GM23338 (cell line): ENCODE results near the gene WDR74. TPM values are rescaled to one million over a fixed set of nuclear protein-coding genes. Genes with fewer than 3 reads are reported as not detected.

Experiments used
- ATAC-seq: fragments of 200-7000 bp; cut with Tn5 transposase; 3 replicates; pipeline ENCODE4 v1.9.1; 2020
- DNase-seq: peaks from one replicate; pipeline ENCODE4 v3.0.0-alpha.2; 2015; ENCODE audit warnings: low spot score
- H2AFZ ChIP-seq: fragments of 200-600 bp; sonication (generic); 2 replicates; pipeline ENCODE4 v1.8.0; 2016; ENCODE audit warnings: antibody characterized with exemption, mild to moderate bottlenecking, moderate library complexity
- H3F3A ChIP-seq: fragments of 200-600 bp; sonication (generic); replicated peaks from 2 replicates; pipeline ENCODE4 v1.8.0; 2017; ENCODE audit warnings: antibody characterized with exemption, mixed run types, low read depth
- H3K27ac ChIP-seq: fragments of 200-600 bp; sonication (generic); 2 replicates; pipeline ENCODE4 v1.6.1; 2016; ENCODE audit warnings: low read depth
- H3K27me3 ChIP-seq: fragments of 200-600 bp; sonication (generic); 2 replicates; pipeline ENCODE4 v1.8.0; 2016; ENCODE audit warnings: mild to moderate bottlenecking, mixed run types, moderate library complexity; ENCODE audit not compliant: insufficient read depth
- H3K36me3 ChIP-seq: fragments of 200-600 bp; sonication (generic); 2 replicates; pipeline ENCODE4 v1.8.0; 2016; ENCODE audit warnings: mild to moderate bottlenecking; ENCODE audit not compliant: insufficient read depth
- H3K4me1 ChIP-seq: fragments of 200-600 bp; sonication (generic); 2 replicates; pipeline ENCODE4 v1.8.0; 2016; ENCODE audit warnings: mild to moderate bottlenecking, moderate library complexity; ENCODE audit not compliant: insufficient read depth
- H3K4me2 ChIP-seq: fragments of 200-600 bp; sonication (generic); 2 replicates; pipeline ENCODE4 v1.7.1; 2017; ENCODE audit warnings: mixed run types
- H3K4me3 ChIP-seq: fragments of 200-600 bp; sonication (generic); 2 replicates; pipeline ENCODE4 v1.6.1; 2016; ENCODE audit warnings: mixed run types
- H3K79me2 ChIP-seq: fragments of 200-600 bp; sonication (generic); replicated peaks from 2 replicates; pipeline ENCODE4 v1.8.0; 2017; ENCODE audit warnings: mild to moderate bottlenecking; ENCODE audit not compliant: insufficient read depth
- H3K9me2 ChIP-seq: fragments of 200-600 bp; sonication (generic); 2 replicates; pipeline ENCODE4 v1.8.0; 2017; ENCODE audit not compliant: insufficient read depth
- H4K20me1 ChIP-seq: fragments of 200-600 bp; sonication (generic); replicated peaks from 2 replicates; pipeline ENCODE4 v1.8.0; 2017; ENCODE audit warnings: mild to moderate bottlenecking; ENCODE audit not compliant: insufficient read depth
- H3K27ac Mint-ChIP-seq: 2 replicates; pipeline ENCODE4 v1.8.0; 2020; ENCODE audit warnings: inconsistent platforms, mild to moderate bottlenecking, moderate library complexity, mixed read lengths
- H3K27me3 Mint-ChIP-seq: 3 replicates; pipeline ENCODE4 v1.8.0; 2022; ENCODE audit warnings: low read depth, mild to moderate bottlenecking, moderate library complexity, mixed read lengths, inconsistent platforms; ENCODE audit not compliant: insufficient read depth, poor library complexity
- H3K36me3 Mint-ChIP-seq: 3 replicates; pipeline ENCODE4 v1.8.0; 2021; ENCODE audit warnings: low read depth, mild to moderate bottlenecking, inconsistent platforms, moderate library complexity, mixed read lengths
- H3K4me1 Mint-ChIP-seq: 3 replicates; pipeline ENCODE4 v1.8.0; 2020; ENCODE audit warnings: mild to moderate bottlenecking, inconsistent platforms, mixed read lengths
- H3K4me3 Mint-ChIP-seq: 3 replicates; pipeline ENCODE4 v1.8.0; 2021; ENCODE audit warnings: moderate library complexity, mild to moderate bottlenecking, inconsistent platforms, mixed read lengths
- H3K9me3 Mint-ChIP-seq: 3 replicates; pipeline ENCODE4 v1.8.0; 2020; ENCODE audit warnings: moderate library complexity, mild to moderate bottlenecking, inconsistent platforms, mixed read lengths
- CREB1 ChIP-seq: fragments of 250-450 bp; sonication (Bioruptor Pico); IDR thresholded peaks from 2 replicates; pipeline ENCODE4 v1.5.0; 2020; ENCODE audit warnings: low read depth, mild to moderate bottlenecking, moderate library complexity
- EZH2 ChIP-seq: fragments of 200-600 bp; sonication (generic); IDR thresholded peaks from one replicate; pipeline ENCODE4 v1.8.0; 2017; ENCODE audit warnings: antibody characterized with exemption, mild to moderate bottlenecking, low read depth; ENCODE audit not compliant: unreplicated experiment
- EZH2phosphoT487 ChIP-seq: fragments of 200-600 bp; sonication (generic); IDR thresholded peaks from one replicate; pipeline ENCODE4 v1.8.1; 2018; ENCODE audit warnings: antibody characterized with exemption; ENCODE audit not compliant: unreplicated experiment
- JUNB ChIP-seq: IDR thresholded peaks from one replicate; pipeline ENCODE4 v1.6.1; 2016; ENCODE audit warnings: antibody characterized with exemption; ENCODE audit not compliant: unreplicated experiment
- NANOG ChIP-seq: IDR thresholded peaks from 2 replicates; pipeline ENCODE4 v1.6.1; 2016; ENCODE audit warnings: antibody characterized with exemption, borderline replicate concordance
- POLR2AphosphoS5 ChIP-seq: IDR thresholded peaks from 2 replicates; pipeline ENCODE4 v1.6.1; 2016; ENCODE audit warnings: antibody characterized with exemption, low read depth
- STAT1 ChIP-seq: IDR thresholded peaks from one replicate; pipeline ENCODE4 v1.6.1; 2016; ENCODE audit warnings: antibody characterized with exemption; ENCODE audit not compliant: unreplicated experiment
- ZNF114 ChIP-seq: fragments of 250-450 bp; sonication (Bioruptor Pico); IDR thresholded peaks from 2 replicates; pipeline ENCODE4 v1.5.0; 2020; ENCODE audit warnings: mild to moderate bottlenecking, moderate library complexity
- ZNF331 ChIP-seq: fragments of 250-450 bp; sonication (Bioruptor Pico); IDR thresholded peaks from 2 replicates; pipeline ENCODE4 v1.5.0; 2020; ENCODE audit warnings: low read depth, mild to moderate bottlenecking, moderate library complexity
- polyA plus RNA-seq: library from polyadenylated mRNA; unstranded; fragments of >200 nt; fragmentation: Nextera tagmentation; extraction: Ambion mirVana; gene quantifications from 2 replicates; pipeline ENCODE4 v1.2.1, GENCODE V29; 2016
- total RNA-seq: library from RNA; depleted of rRNA; stranded (reverse); fragments of >200 nt; shearing (Covaris generic); gene quantifications from 2 replicates; pipeline ENCODE4 v1.2.3, GENCODE V29; 2014
- TF ChIP-seq, protein P1 (sequence below): fragments of 250-450 bp; sonication (Bioruptor Pico); IDR thresholded peaks from 2 replicates; pipeline ENCODE4 v1.5.0; 2020; ENCODE audit warnings: mild to moderate bottlenecking, moderate library complexity
- TF ChIP-seq, protein P2 (sequence below): IDR thresholded peaks from 2 replicates; pipeline ENCODE4 v1.6.1; 2016; ENCODE audit warnings: antibody characterized with exemption
- TF ChIP-seq, protein P3 (sequence below), 2 experiments: fragments of 200-600 bp in 1 of 2; sonication (generic) in 1 of 2; conservative IDR thresholded peaks; 2 replicates each; pipeline versions ENCODE4 v1.5.1 to v1.6.1; 2016 to 2017; ENCODE audit warnings: antibody characterized with exemption in 2 of 2, low read depth in 2 of 2, mild to moderate bottlenecking in 2 of 2, moderate library complexity in 1 of 2
- TF ChIP-seq, protein P4 (sequence below): IDR thresholded peaks from one replicate; pipeline ENCODE4 v1.6.1; 2018; ENCODE audit warnings: antibody characterized with exemption; ENCODE audit not compliant: unreplicated experiment

The WDR74 gene
- total and polyA plus RNA-seq, 2 experiments from 2014 or later: 94.4 to 136 TPM

DNA sequence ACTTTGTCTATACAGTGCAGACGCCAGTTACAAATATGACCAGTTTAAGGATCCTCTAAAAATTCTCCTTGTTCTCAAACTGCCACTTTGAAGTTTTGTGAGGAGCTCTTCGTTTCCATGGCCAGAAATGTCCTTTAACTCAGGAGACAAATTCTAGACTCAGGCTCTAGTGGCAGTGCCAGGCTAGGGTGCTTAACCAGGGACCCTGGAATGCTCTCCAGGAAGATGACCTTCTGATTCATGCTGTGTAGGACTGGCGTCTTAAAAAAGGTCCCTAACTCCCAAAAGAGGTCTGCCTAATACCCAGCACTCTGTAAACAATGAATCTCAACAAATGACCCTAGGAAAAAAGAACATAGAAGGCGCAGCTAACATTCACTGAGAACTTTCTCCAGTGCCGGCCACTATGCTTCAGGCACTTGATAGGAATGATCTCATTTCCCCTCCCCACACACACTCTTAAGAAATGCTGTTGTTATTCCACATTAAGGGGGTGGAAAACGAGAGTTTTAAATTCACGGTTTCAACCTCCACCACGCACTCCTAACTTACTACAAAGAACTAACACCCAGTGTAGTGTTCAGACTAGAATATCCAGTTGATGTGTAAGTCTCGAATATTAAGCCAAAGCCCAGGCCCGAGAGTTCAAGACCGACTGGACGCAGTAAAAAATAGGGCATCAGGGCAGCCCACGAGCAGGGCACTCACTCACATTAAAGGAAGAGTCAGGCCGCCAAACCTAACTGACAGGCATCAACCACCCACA is 34.9 kb downstream of the WDR74 start:
- Mint-ChIP-seq H3K4me1 (peaks cover 18% of the 10 kb centered on the region), H3K27ac (peak overlapping the region; percentile 68; the same call in 1 of the 2 replicates), H3K4me3 (peak overlapping the region; percentile 97), H3K9me3 (no peaks in the 10 kb centered on the region), H3K36me3 (peaks cover 39% of the 10 kb centered on the region), H3K27me3 (peaks cover 7% of the 10 kb centered on the region)
- H3K4me2 ChIP-seq: peak overlapping the region; percentile 89
- peaks cover 27% of the 10 kb centered on the region for H3K79me2 ChIP-seq
- peak overlapping the region; percentile 73 for H3K4me3 ChIP-seq
- H3K27me3 ChIP-seq: no peaks in the 10 kb centered on the region
- DNase-seq (no peak), ATAC-seq (no peak)
- H4K20me1 ChIP-seq: peaks cover 10% of the 10 kb centered on the region
- peaks cover 27% of the 10 kb centered on the region; the same call in 1 of the 2 replicates for H3K36me3 ChIP-seq
- H3K27ac ChIP-seq: peak overlapping the region; percentile 39; the same call in 1 of the 2 replicates
- TF ChIP-seq, protein P1, sequence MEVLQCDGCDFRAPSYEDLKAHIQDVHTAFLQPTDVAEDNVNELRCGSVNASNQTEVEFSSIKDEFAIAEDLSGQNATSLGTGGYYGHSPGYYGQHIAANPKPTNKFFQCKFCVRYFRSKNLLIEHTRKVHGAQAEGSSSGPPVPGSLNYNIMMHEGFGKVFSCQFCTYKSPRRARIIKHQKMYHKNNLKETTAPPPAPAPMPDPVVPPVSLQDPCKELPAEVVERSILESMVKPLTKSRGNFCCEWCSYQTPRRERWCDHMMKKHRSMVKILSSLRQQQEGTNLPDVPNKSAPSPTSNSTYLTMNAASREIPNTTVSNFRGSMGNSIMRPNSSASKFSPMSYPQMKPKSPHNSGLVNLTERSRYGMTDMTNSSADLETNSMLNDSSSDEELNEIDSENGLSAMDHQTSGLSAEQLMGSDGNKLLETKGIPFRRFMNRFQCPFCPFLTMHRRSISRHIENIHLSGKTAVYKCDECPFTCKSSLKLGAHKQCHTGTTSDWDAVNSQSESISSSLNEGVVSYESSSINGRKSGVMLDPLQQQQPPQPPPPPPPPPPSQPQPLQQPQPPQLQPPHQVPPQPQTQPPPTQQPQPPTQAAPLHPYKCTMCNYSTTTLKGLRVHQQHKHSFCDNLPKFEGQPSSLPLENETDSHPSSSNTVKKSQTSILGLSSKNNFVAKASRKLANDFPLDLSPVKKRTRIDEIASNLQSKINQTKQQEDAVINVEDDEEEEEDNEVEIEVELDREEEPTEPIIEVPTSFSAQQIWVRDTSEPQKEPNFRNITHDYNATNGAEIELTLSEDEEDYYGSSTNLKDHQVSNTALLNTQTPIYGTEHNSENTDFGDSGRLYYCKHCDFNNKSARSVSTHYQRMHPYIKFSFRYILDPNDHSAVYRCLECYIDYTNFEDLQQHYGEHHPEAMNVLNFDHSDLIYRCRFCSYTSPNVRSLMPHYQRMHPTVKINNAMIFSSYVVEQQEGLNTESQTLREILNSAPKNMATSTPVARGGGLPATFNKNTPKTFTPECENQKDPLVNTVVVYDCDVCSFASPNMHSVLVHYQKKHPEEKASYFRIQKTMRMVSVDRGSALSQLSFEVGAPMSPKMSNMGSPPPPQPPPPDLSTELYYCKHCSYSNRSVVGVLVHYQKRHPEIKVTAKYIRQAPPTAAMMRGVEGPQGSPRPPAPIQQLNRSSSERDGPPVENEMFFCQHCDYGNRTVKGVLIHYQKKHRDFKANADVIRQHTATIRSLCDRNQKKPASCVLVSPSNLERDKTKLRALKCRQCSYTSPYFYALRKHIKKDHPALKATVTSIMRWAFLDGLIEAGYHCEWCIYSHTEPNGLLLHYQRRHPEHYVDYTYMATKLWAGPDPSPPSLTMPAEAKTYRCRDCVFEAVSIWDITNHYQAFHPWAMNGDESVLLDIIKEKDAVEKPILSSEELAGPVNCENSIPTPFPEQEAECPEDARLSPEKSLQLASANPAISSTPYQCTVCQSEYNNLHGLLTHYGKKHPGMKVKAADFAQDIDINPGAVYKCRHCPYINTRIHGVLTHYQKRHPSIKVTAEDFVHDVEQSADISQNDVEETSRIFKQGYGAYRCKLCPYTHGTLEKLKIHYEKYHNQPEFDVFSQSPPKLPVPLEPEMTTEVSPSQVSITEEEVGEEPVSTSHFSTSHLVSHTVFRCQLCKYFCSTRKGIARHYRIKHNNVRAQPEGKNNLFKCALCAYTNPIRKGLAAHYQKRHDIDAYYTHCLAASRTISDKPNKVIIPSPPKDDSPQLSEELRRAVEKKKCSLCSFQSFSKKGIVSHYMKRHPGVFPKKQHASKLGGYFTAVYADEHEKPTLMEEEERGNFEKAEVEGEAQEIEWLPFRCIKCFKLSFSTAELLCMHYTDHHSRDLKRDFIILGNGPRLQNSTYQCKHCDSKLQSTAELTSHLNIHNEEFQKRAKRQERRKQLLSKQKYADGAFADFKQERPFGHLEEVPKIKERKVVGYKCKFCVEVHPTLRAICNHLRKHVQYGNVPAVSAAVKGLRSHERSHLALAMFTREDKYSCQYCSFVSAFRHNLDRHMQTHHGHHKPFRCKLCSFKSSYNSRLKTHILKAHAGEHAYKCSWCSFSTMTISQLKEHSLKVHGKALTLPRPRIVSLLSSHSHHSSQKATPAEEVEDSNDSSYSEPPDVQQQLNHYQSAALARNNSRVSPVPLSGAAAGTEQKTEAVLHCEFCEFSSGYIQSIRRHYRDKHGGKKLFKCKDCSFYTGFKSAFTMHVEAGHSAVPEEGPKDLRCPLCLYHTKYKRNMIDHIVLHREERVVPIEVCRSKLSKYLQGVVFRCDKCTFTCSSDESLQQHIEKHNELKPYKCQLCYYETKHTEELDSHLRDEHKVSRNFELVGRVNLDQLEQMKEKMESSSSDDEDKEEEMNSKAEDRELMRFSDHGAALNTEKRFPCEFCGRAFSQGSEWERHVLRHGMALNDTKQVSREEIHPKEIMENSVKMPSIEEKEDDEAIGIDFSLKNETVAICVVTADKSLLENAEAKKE (CRISPR knock-in tag): no peak
- TF ChIP-seq ZNF114 (no peak), POLR2AphosphoS5 (no peak), JUNB (no peak), NANOG (no peak), EZH2phosphoT487 (no peak), ZNF331 (no peak), EZH2 (no peak), STAT1 (no peak), CREB1 (CRISPR knock-in tag) (no peak)
- TF ChIP-seq, protein P2, sequence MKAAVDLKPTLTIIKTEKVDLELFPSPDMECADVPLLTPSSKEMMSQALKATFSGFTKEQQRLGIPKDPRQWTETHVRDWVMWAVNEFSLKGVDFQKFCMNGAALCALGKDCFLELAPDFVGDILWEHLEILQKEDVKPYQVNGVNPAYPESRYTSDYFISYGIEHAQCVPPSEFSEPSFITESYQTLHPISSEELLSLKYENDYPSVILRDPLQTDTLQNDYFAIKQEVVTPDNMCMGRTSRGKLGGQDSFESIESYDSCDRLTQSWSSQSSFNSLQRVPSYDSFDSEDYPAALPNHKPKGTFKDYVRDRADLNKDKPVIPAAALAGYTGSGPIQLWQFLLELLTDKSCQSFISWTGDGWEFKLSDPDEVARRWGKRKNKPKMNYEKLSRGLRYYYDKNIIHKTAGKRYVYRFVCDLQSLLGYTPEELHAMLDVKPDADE: no peak
- TF ChIP-seq, protein P3, sequence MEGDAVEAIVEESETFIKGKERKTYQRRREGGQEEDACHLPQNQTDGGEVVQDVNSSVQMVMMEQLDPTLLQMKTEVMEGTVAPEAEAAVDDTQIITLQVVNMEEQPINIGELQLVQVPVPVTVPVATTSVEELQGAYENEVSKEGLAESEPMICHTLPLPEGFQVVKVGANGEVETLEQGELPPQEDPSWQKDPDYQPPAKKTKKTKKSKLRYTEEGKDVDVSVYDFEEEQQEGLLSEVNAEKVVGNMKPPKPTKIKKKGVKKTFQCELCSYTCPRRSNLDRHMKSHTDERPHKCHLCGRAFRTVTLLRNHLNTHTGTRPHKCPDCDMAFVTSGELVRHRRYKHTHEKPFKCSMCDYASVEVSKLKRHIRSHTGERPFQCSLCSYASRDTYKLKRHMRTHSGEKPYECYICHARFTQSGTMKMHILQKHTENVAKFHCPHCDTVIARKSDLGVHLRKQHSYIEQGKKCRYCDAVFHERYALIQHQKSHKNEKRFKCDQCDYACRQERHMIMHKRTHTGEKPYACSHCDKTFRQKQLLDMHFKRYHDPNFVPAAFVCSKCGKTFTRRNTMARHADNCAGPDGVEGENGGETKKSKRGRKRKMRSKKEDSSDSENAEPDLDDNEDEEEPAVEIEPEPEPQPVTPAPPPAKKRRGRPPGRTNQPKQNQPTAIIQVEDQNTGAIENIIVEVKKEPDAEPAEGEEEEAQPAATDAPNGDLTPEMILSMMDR (conservative IDR thresholded peaks at IDR 0.05; ENCODE audit: low read depth in 2 of 2): no peak
- TF ChIP-seq, protein P4, sequence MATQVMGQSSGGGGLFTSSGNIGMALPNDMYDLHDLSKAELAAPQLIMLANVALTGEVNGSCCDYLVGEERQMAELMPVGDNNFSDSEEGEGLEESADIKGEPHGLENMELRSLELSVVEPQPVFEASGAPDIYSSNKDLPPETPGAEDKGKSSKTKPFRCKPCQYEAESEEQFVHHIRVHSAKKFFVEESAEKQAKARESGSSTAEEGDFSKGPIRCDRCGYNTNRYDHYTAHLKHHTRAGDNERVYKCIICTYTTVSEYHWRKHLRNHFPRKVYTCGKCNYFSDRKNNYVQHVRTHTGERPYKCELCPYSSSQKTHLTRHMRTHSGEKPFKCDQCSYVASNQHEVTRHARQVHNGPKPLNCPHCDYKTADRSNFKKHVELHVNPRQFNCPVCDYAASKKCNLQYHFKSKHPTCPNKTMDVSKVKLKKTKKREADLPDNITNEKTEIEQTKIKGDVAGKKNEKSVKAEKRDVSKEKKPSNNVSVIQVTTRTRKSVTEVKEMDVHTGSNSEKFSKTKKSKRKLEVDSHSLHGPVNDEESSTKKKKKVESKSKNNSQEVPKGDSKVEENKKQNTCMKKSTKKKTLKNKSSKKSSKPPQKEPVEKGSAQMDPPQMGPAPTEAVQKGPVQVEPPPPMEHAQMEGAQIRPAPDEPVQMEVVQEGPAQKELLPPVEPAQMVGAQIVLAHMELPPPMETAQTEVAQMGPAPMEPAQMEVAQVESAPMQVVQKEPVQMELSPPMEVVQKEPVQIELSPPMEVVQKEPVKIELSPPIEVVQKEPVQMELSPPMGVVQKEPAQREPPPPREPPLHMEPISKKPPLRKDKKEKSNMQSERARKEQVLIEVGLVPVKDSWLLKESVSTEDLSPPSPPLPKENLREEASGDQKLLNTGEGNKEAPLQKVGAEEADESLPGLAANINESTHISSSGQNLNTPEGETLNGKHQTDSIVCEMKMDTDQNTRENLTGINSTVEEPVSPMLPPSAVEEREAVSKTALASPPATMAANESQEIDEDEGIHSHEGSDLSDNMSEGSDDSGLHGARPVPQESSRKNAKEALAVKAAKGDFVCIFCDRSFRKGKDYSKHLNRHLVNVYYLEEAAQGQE: no peak
- no peaks in the 10 kb centered on the region for H3K9me2 ChIP-seq
- H3F3A ChIP-seq: peaks cover 12% of the 10 kb centered on the region
- peak overlapping the region; percentile 59; the same call in 1 of the 2 replicates for H2AFZ ChIP-seq
- H3K4me1 ChIP-seq: peaks cover 14% of the 10 kb centered on the region; the same call in 1 of the 2 replicates
